ENCODE results near the gene KCNIP4.

The KCNIP4 gene

DNA sequence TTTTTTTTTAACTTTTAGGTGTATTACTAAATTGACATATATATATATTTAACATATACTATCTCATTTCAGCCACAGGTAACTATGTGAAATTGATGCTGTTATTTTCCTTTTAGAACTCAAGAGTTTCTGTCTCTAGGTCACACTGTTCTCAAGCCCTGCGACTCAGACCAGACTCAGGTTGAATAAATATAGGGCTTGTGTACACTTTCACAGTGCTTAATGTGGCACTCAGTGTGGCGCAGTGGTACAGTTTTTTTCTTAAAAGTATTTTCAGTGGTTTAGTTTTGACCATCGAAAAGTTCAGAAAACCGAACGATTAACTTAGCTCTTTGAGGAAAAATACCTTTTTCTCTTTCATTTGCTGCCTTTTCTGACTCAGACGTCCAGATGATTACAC is 1223.7 kb downstream of the KCNIP4 start:
- Histone ChIP-seq H4K8ac (ENCODE audit: low read depth, low read length) (no peak overlapping the region), H3K79me1 (ENCODE audit: low read length) (no peaks in the 10 kb centered on the region), H4K5ac (ENCODE audit: low read length) (no peak overlapping the region), H3K4ac (ENCODE audit: low read depth, low read length) (no peak overlapping the region), H2AK5ac (ENCODE audit: low read length) (no peak overlapping the region), H3K36me3 (ENCODE audit: control insufficient read depth, insufficient read depth, low read length) (no peaks in the 10 kb centered on the region), H3K56ac (ENCODE audit: low read length) (no peak overlapping the region), H2BK5ac (ENCODE audit: low read length) (no peak overlapping the region), H2BK120ac (ENCODE audit: low read depth, low read length) (no peak overlapping the region), H3K79me2 (ENCODE audit: control insufficient read depth, insufficient read depth, low read length) (no peaks in the 10 kb centered on the region), H3K18ac (ENCODE audit: low read length) (no peak overlapping the region), H2BK15ac (replicated peaks; ENCODE audit: low read depth) (no peak overlapping the region), H3K27me3 (ENCODE audit: insufficient read depth, low read length, poor library complexity) (no peaks in the 10 kb centered on the region), H3K4me2 (ENCODE audit: low read length) (no peak overlapping the region), H3K23ac (ENCODE audit: low read length) (no peak overlapping the region), H3K27ac (ENCODE audit: low read depth, low read length) (no peak overlapping the region), H3K4me3 (ENCODE audit: low read length) (no peak overlapping the region), H3K9ac (ENCODE audit: low read length) (no peak overlapping the region), H3K4me1 (ENCODE audit: control insufficient read depth, low read depth, low read length) (no peaks in the 10 kb centered on the region)
- no CpG with 5 or more reads among the region's 6 CpGs for WGBS (ENCODE audit: extremely low coverage, insufficient coverage, low lambda C conversion rate)
- DNase-seq: no peak

DNA sequence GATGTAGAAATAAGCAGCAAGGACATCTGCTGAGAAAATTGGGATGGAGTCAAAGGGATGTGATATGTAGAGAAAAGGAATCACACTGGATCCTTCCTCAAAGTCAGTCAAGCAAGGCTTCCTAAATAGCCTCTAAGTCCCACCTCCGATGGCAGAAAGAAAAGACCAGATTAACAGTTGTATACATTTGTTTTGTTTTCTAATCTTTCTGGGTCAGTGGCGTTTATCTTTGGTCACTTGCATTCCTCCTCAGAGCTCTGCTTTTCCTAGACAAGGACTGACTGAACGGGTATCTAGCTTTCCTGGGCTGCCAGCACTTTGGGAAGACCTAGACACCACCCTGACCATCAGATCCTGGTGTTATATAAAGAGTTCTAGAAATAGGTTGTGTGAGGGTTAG is 1225.1 kb downstream of the KCNIP4 start:
- H4K5ac ChIP-seq (ENCODE audit: low read length): no peak overlapping the region
- no peaks in the 10 kb centered on the region for H3K27me3 ChIP-seq (ENCODE audit: insufficient read depth, low read length, poor library complexity)
- no peak for DNase-seq
- H3K36me3 ChIP-seq (ENCODE audit: control insufficient read depth, insufficient read depth, low read length): no peaks in the 10 kb centered on the region
- no peak overlapping the region for H2BK15ac ChIP-seq (replicated peaks; ENCODE audit: low read depth)
- H3K79me2 ChIP-seq (ENCODE audit: control insufficient read depth, insufficient read depth, low read length): no peaks in the 10 kb centered on the region
- no peak overlapping the region for H3K56ac ChIP-seq (ENCODE audit: low read length)
- H2BK5ac ChIP-seq (ENCODE audit: low read length): no peak overlapping the region
- no peak overlapping the region for H3K4me2 ChIP-seq (ENCODE audit: low read length)
- H3K18ac ChIP-seq (ENCODE audit: low read length): no peak overlapping the region
- no peak overlapping the region for H2AK5ac ChIP-seq (ENCODE audit: low read length)
- no peaks in the 10 kb centered on the region for H3K79me1 ChIP-seq (ENCODE audit: low read length)
- H3K4me3 ChIP-seq (ENCODE audit: low read length): no peak overlapping the region
- H4K8ac ChIP-seq (ENCODE audit: low read depth, low read length): no peak overlapping the region
- no CpG with 5 or more reads among the region's 3 CpGs for WGBS (ENCODE audit: extremely low coverage, insufficient coverage, low lambda C conversion rate)
- H2BK120ac ChIP-seq (ENCODE audit: low read depth, low read length): no peak overlapping the region
- H3K4ac ChIP-seq (ENCODE audit: low read depth, low read length): no peak overlapping the region
- H3K23ac ChIP-seq (ENCODE audit: low read length): no peak overlapping the region
- no peak overlapping the region for H3K27ac ChIP-seq (ENCODE audit: low read depth, low read length)
- no peak overlapping the region for H3K9ac ChIP-seq (ENCODE audit: low read length)
- H3K4me1 ChIP-seq (ENCODE audit: control insufficient read depth, low read depth, low read length): no peaks in the 10 kb centered on the region

- no CpG with 5 or more reads among the region's 3 CpGs for WGBS (ENCODE audit: extremely low coverage, insufficient coverage, low lambda C conversion rate)
- Histone ChIP-seq H3K79me2 (ENCODE audit: control insufficient read depth, insufficient read depth, low read length) (no peaks in the 10 kb centered on the region), H3K4me2 (ENCODE audit: low read length) (no peak overlapping the region), H3K27me3 (ENCODE audit: insufficient read depth, low read length, poor library complexity) (no peaks in the 10 kb centered on the region), H3K4ac (ENCODE audit: low read depth, low read length) (no peak overlapping the region), H3K4me1 (ENCODE audit: control insufficient read depth, low read depth, low read length) (no peaks in the 10 kb centered on the region), H4K8ac (ENCODE audit: low read depth, low read length) (no peak overlapping the region), H3K23ac (ENCODE audit: low read length) (no peak overlapping the region), H4K5ac (ENCODE audit: low read length) (no peak overlapping the region), H3K27ac (ENCODE audit: low read depth, low read length) (no peak overlapping the region), H2BK5ac (ENCODE audit: low read length) (no peak overlapping the region), H2AK5ac (ENCODE audit: low read length) (no peak overlapping the region), H3K9ac (ENCODE audit: low read length) (no peak overlapping the region), H3K56ac (ENCODE audit: low read length) (no peak overlapping the region), H2BK15ac (replicated peaks; ENCODE audit: low read depth) (no peak overlapping the region), H3K18ac (ENCODE audit: low read length) (no peak overlapping the region), H3K79me1 (ENCODE audit: low read length) (no peaks in the 10 kb centered on the region), H2BK120ac (ENCODE audit: low read depth, low read length) (no peak overlapping the region), H3K36me3 (ENCODE audit: control insufficient read depth, insufficient read depth, low read length) (no peaks in the 10 kb centered on the region), H3K4me3 (ENCODE audit: low read length) (no peak overlapping the region)
- DNase-seq: no peak
Observed at GRCh38 chr4:20723019-20723418, 1225.6 kb downstream of the KCNIP4 start.

- Histone ChIP-seq H2BK120ac (ENCODE audit: low read depth, low read length) (no peak overlapping the region), H4K8ac (ENCODE audit: low read depth, low read length) (no peak overlapping the region), H3K27me3 (ENCODE audit: insufficient read depth, low read length, poor library complexity) (no peaks in the 10 kb centered on the region), H2BK15ac (replicated peaks; ENCODE audit: low read depth) (no peak overlapping the region), H3K18ac (ENCODE audit: low read length) (no peak overlapping the region), H3K56ac (ENCODE audit: low read length) (no peak overlapping the region), H3K4ac (ENCODE audit: low read depth, low read length) (no peak overlapping the region), H3K4me2 (ENCODE audit: low read length) (no peak overlapping the region), H3K9ac (ENCODE audit: low read length) (no peak overlapping the region), H3K36me3 (ENCODE audit: control insufficient read depth, insufficient read depth, low read length) (peaks cover 2% of the 10 kb centered on the region), H3K4me3 (ENCODE audit: low read length) (no peak overlapping the region), H3K27ac (ENCODE audit: low read depth, low read length) (no peak overlapping the region), H3K79me1 (ENCODE audit: low read length) (no peaks in the 10 kb centered on the region), H2BK5ac (ENCODE audit: low read length) (no peak overlapping the region), H4K5ac (ENCODE audit: low read length) (no peak overlapping the region), H3K79me2 (ENCODE audit: control insufficient read depth, insufficient read depth, low read length) (no peaks in the 10 kb centered on the region), H3K23ac (ENCODE audit: low read length) (no peak overlapping the region), H2AK5ac (ENCODE audit: low read length) (no peak overlapping the region), H3K4me1 (ENCODE audit: control insufficient read depth, low read depth, low read length) (no peaks in the 10 kb centered on the region)
- WGBS (ENCODE audit: extremely low coverage, insufficient coverage, low lambda C conversion rate): no CpG with 5 or more reads among the region's 2 CpGs
- no peak for DNase-seq
Observed at GRCh38 chr4:20711335-20711734, 1237.2 kb downstream of the KCNIP4 start.

DNA sequence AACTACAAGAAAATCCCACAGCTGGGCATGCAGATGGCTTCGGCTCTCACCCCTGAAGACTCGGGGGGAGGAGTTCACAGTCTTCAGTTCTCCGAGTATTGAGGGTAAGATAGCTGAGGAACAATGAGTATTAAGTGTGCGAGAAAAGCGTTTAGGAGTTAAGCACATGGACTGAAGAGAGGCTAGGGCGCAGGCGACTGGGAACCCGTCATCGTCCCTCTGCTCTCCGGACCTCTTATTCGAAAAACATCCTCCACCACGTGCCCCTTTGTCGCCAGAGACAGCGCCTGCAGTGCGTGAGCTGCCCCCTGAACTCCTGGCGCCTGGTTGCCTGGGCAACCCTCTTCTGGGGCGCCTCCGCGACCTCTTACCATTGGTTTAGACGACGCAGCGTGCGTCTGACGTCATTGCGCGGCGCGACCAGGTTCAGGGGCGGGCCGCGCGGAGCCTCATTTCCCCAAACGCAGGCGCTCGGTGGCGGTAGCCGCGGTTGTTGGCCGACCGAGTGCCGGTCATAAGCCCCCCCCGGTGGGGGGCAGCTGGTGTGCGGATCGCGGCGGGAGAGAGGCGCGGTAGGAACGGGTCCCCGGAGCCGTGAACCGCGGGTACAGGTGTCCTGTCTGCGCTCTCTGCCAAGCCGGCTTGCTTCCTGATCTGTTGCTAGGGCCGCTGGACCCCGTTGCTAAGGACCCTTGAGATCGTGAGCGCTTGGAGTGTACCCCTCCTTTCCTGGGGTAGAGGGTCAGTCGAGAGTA is 1248.4 kb downstream of the KCNIP4 start, which contains the start of gene PACRGL:
TSS of gene PACRGL (plus strand) at position 452 of the 755 bp plus-strand sequence. CDS start 4,024 bp downstream, outside the sequence.
- H4K5ac ChIP-seq (ENCODE audit: low read length): peak within 1 kb of the TSS; percentile 68
- H3K4me3 ChIP-seq (ENCODE audit: low read length): peak within 1 kb of the TSS; percentile 91
- H3K18ac ChIP-seq (ENCODE audit: low read length): no peak within 1 kb of the TSS
- no peak within 1 kb of the TSS for H2AK5ac ChIP-seq (ENCODE audit: low read length)
- no peak within 1 kb of the TSS for H3K27ac ChIP-seq (ENCODE audit: low read depth, low read length)
- peak within 1 kb of the TSS; percentile 79 for H3K9ac ChIP-seq (ENCODE audit: low read length)
- peaks cover 8% of the 10 kb centered on the region for H3K79me1 ChIP-seq (ENCODE audit: low read length)
- no peak within 1 kb of the TSS for H2BK120ac ChIP-seq (ENCODE audit: low read depth, low read length)
- H2BK15ac ChIP-seq (replicated peaks; ENCODE audit: low read depth): no peak within 1 kb of the TSS
- H3K4me1 ChIP-seq (ENCODE audit: control insufficient read depth, low read depth, low read length): peaks cover 2% of the 10 kb centered on the region
- no peaks in the 10 kb centered on the region for H3K27me3 ChIP-seq (ENCODE audit: insufficient read depth, low read length, poor library complexity)
- WGBS (ENCODE audit: extremely low coverage, insufficient coverage, low lambda C conversion rate): no CpG with 5 or more reads among the region's 60 CpGs
- no peak within 1 kb of the TSS for H2BK5ac ChIP-seq (ENCODE audit: low read length)
- peak; percentile 98 for DNase-seq
- H3K79me2 ChIP-seq (ENCODE audit: control insufficient read depth, insufficient read depth, low read length): peaks cover 12% of the 10 kb centered on the region
- H3K56ac ChIP-seq (ENCODE audit: low read length): peak within 1 kb of the TSS; percentile 92
- H3K4ac ChIP-seq (ENCODE audit: low read depth, low read length): no peak within 1 kb of the TSS
- H3K36me3 ChIP-seq (ENCODE audit: control insufficient read depth, insufficient read depth, low read length): peaks cover 1% of the 10 kb centered on the region
- H4K8ac ChIP-seq (ENCODE audit: low read depth, low read length): no peak within 1 kb of the TSS
- peak within 1 kb of the TSS; percentile 64 for H3K4me2 ChIP-seq (ENCODE audit: low read length)
- no peak within 1 kb of the TSS for H3K23ac ChIP-seq (ENCODE audit: low read length)

DNA sequence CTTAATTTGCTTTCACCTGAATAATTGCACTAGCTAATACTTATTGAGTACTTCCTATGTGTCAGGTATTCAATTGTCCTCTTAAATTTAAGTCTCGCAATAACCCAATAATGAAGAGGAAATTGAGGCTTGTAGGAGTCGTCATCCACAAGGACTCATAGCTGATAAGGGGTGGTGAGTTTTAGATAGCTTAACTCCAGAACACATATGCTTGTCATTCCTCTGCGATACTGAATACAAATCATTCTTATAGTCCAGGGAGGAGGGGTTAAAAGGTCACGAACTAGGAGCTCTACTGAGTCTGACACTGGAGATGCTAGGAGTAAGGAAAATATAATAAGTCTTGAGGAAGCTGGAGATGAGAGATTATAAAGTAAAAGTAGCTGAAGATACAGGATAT is 1249.8 kb downstream of the KCNIP4 start:
- Histone ChIP-seq H3K4ac (ENCODE audit: low read depth, low read length) (no peak overlapping the region), H2AK5ac (ENCODE audit: low read length) (no peak overlapping the region), H3K18ac (ENCODE audit: low read length) (no peak overlapping the region), H2BK5ac (ENCODE audit: low read length) (no peak overlapping the region), H3K4me1 (ENCODE audit: control insufficient read depth, low read depth, low read length) (peaks cover 2% of the 10 kb centered on the region), H3K56ac (ENCODE audit: low read length) (no peak overlapping the region), H2BK120ac (ENCODE audit: low read depth, low read length) (no peak overlapping the region), H3K79me2 (ENCODE audit: control insufficient read depth, insufficient read depth, low read length) (peaks cover 12% of the 10 kb centered on the region), H3K27me3 (ENCODE audit: insufficient read depth, low read length, poor library complexity) (no peaks in the 10 kb centered on the region), H3K9ac (ENCODE audit: low read length) (no peak overlapping the region), H3K23ac (ENCODE audit: low read length) (no peak overlapping the region), H3K27ac (ENCODE audit: low read depth, low read length) (no peak overlapping the region), H3K4me3 (ENCODE audit: low read length) (no peak overlapping the region), H3K79me1 (ENCODE audit: low read length) (peaks cover 6% of the 10 kb centered on the region), H4K8ac (ENCODE audit: low read depth, low read length) (no peak overlapping the region), H3K4me2 (ENCODE audit: low read length) (no peak overlapping the region), H4K5ac (ENCODE audit: low read length) (no peak overlapping the region), H2BK15ac (replicated peaks; ENCODE audit: low read depth) (no peak overlapping the region), H3K36me3 (ENCODE audit: control insufficient read depth, insufficient read depth, low read length) (no peaks in the 10 kb centered on the region)
- no peak for DNase-seq
- WGBS (ENCODE audit: extremely low coverage, insufficient coverage, low lambda C conversion rate): no CpG with 5 or more reads among the region's 4 CpGs
